Thymus (tissue), 11 donors: Measurements from ENCODE around the gene ENDOU. TPM values are rescaled to one million over a fixed set of nuclear protein-coding genes. Genes with fewer than 3 reads are reported as not detected.

ENCODE experiments used
- DNase-seq, 9 donors: peaks; one replicate each; pipeline ENCODE4 v3.0.0-alpha.2; 2013; ENCODE audit warnings: low spot score in 9 of 9, low read depth in 6 of 9, missing footprints in 1 of 9
- H3K27ac ChIP-seq, 2 donors: one replicate each; pipeline ENCODE4 v1.5.1; 2013; ENCODE audit warnings: control low read depth in 1 of 2, low read depth in 1 of 2, low read length in 1 of 2, mild to moderate bottlenecking in 1 of 2, moderate library complexity in 1 of 2
- H3K27me3 ChIP-seq, 2 donors: one replicate each; pipeline ENCODE4 v1.5.1; 2013; ENCODE audit warnings: low read length in 1 of 2; ENCODE audit not compliant: control insufficient read depth in 2 of 2, insufficient read depth in 1 of 2
- H3K36me3 ChIP-seq, 2 donors: one replicate each; pipeline ENCODE4 v1.5.1; 2013; ENCODE audit warnings: low read length in 1 of 2, mild to moderate bottlenecking in 1 of 2, moderate library complexity in 1 of 2; ENCODE audit not compliant: control insufficient read depth in 2 of 2, insufficient read depth in 2 of 2
- H3K4me1 ChIP-seq, 2 donors: one replicate each; pipeline ENCODE4 v1.5.1; 2013; ENCODE audit warnings: low read length in 2 of 2; ENCODE audit not compliant: control insufficient read depth in 2 of 2, insufficient read depth in 2 of 2
- H3K4me3 ChIP-seq, 2 donors: one replicate each; pipeline ENCODE4 v1.5.1; 2013; ENCODE audit warnings: low read length in 2 of 2, control low read depth in 1 of 2, mild to moderate bottlenecking in 1 of 2
- H3K9me3 ChIP-seq, 2 donors: one replicate each; pipeline ENCODE4 v1.5.1; 2013; ENCODE audit warnings: low read length in 1 of 2, mild to moderate bottlenecking in 1 of 2; ENCODE audit not compliant: control insufficient read depth in 2 of 2, insufficient read depth in 1 of 2
- WGBS: extraction: QIAGEN DNeasy Blood & Tissue Kit; methylation state at CpG from one replicate; pipeline ENCODE4 v1.1.7; 2013; 5-methylcytosine and 5-hydroxymethylcytosine counted together
- polyA plus RNA-seq: library from polyadenylated mRNA; stranded (reverse); fragments of 200-250 nt; gene quantifications from one replicate; pipeline ENCODE4 v1.2.3, GENCODE V29; 2013
- total RNA-seq: library from RNA; stranded (reverse); fragments of 120-200 nt; gene quantifications from one replicate; pipeline ENCODE4 v1.2.4, GENCODE V29; 2013
- donor health status: healthy.

The ENDOU gene
- total and polyA plus RNA-seq, 2 donors: 0.14 to 1.3 TPM

DNA sequence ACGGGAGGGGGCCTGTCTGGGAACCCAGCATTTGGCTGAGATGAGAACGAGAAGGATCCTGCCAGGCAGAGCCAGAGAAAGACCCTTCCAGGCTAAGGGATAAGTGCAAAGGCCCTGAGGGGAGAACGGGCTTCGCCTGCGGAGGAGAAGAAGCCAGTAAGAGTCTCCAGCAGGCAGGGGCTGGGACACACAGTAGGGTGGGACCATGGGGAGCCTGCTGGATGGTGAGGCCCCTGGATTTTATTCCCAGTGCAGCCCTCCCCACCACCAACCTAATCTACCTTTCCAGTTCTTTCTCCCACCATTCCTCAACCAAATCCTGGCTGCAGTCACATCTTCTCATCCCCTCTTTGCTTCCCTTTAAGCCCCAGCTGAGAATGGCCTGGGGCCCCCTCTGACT is 20.8 kb upstream of the ENDOU start:
- Histone ChIP-seq H3K9me3 (no peaks in the 10 kb centered on the region), H3K27ac (no peak overlapping the region), H3K27me3 (peaks cover 0 to 25% of the 10 kb centered on the region in 2 donors), H3K4me3 (no peak overlapping the region), H3K36me3 (no peaks in the 10 kb centered on the region), H3K4me1 (peaks cover 7 to 10% of the 10 kb centered on the region in 2 donors)
- 97% methylated on average over 5 of the region's 5 CpGs for WGBS
- no peak for DNase-seq

GRCh38 chr12:47745485-47746041 is 20.3 kb upstream of the ENDOU start:
- 96% methylated on average over 16 of the region's 16 CpGs for WGBS
- H3K9me3 ChIP-seq: no peaks in the 10 kb centered on the region
- H3K27me3 ChIP-seq: peaks cover 0 to 25% of the 10 kb centered on the region in 2 donors
- H3K27ac ChIP-seq: no peak overlapping the region
- H3K36me3 ChIP-seq: no peaks in the 10 kb centered on the region
- no peak for DNase-seq
- H3K4me3 ChIP-seq: no peak overlapping the region
- peaks cover 7 to 14% of the 10 kb centered on the region in 2 donors for H3K4me1 ChIP-seq

GRCh38 chr12:47744778-47745436 is 19.6 kb upstream of the ENDOU start:
- Histone ChIP-seq H3K27me3 (peaks cover 0 to 25% of the 10 kb centered on the region in 2 donors), H3K9me3 (no peaks in the 10 kb centered on the region), H3K36me3 (no peaks in the 10 kb centered on the region), H3K4me3 (no peak overlapping the region), H3K4me1 (peaks cover 7 to 16% of the 10 kb centered on the region in 2 donors), H3K27ac (no peak overlapping the region)
- no peak for DNase-seq
- 85% methylated on average over 8 of the region's 8 CpGs for WGBS

- Histone ChIP-seq H3K27ac (no peak overlapping the region), H3K4me1 (peaks cover 7 to 21% of the 10 kb centered on the region in 2 donors)
- WGBS: 53% methylated on average over 10 of the region's 10 CpGs
Measured at GRCh38 chr12:47744005-47744651, 18.8 kb upstream of the ENDOU start.

GRCh38 chr12:47743311-47743860 is 18.1 kb upstream of the ENDOU start:
- DNase-seq: no peak
- Histone ChIP-seq H3K36me3 (no peaks in the 10 kb centered on the region), H3K27me3 (peaks cover 0 to 22% of the 10 kb centered on the region in 2 donors), H3K4me1 (peaks cover 7 to 23% of the 10 kb centered on the region in 2 donors), H3K9me3 (no peaks in the 10 kb centered on the region), H3K27ac (no peak overlapping the region), H3K4me3 (no peak overlapping the region)
- WGBS: 96% methylated on average over 9 of the region's 9 CpGs

More at GRCh38 chr12:47744005-47744651, 18.8 kb upstream of the ENDOU start:
- peak in 4 of 9 donors; percentile 43 to 72 (median 58) for DNase-seq
- H3K9me3 ChIP-seq: no peaks in the 10 kb centered on the region
- H3K27me3 ChIP-seq: peaks cover 0 to 24% of the 10 kb centered on the region in 2 donors
- no peaks in the 10 kb centered on the region for H3K36me3 ChIP-seq
- no peak overlapping the region for H3K4me3 ChIP-seq

DNA sequence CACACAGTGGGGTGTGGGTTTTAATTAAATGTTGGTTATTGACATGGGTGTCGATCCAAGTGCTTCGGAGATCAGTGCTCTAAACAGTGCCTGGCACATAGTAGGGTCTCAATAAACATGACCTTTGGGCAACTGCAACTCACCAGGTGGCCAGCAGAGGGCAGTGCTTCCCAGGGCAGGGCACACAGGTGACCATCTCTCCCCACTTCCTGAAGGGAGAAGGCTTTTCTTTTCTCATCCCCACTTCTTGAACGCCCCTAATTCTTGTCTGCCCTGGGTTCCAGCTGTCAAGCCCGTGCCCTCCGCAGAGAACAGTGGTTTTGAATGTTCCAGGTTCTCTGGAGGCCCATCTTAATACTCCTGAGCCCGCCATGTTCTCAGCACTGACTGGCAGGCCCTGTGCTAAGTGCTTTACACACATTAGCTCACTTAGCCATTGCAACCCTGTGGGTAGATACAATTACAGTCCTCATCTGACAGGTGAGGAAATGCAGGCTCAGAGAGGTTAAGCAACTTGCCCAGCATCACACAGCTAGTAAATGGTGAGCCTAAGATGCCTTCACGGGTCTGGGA is 17.0 kb upstream of the ENDOU start:
- Histone ChIP-seq H3K9me3 (no peaks in the 10 kb centered on the region), H3K27ac (no peak overlapping the region), H3K4me1 (peaks cover 7 to 23% of the 10 kb centered on the region in 2 donors), H3K27me3 (peaks cover 0 to 19% of the 10 kb centered on the region in 2 donors), H3K36me3 (no peaks in the 10 kb centered on the region), H3K4me3 (no peak overlapping the region)
- DNase-seq: peak in 6 of 9 donors; percentile 39 to 70 (median 58)
- WGBS: 80% methylated on average over 7 of the region's 7 CpGs

DNA sequence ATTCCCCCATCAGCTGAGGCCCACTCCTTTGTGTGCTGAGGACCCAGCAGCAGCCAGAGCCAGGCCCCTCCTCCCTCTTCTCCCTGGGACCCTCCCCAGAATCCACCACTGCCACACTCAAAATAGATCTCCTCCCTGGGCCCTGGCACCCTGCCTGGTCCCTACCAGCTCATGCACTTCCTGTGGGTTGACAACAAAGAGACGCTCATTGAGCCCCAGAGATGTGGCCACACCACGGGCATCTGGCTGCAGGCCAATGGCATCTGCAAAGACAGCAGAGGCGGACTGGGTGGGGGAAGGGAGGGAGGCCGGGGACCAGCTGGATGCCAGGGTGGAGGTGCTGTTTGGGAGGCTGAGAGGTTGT is 16.0 kb upstream of the ENDOU start:
- Histone ChIP-seq H3K36me3 (no peaks in the 10 kb centered on the region), H3K4me3 (no peak overlapping the region), H3K27me3 (peaks cover 0 to 14% of the 10 kb centered on the region in 2 donors), H3K9me3 (no peaks in the 10 kb centered on the region), H3K4me1 (peaks cover 7 to 23% of the 10 kb centered on the region in 2 donors), H3K27ac (no peak overlapping the region)
- DNase-seq: peak in 1 of 9 donors; percentile 37
- WGBS: 2% methylated on average over 4 of the region's 4 CpGs

DNA sequence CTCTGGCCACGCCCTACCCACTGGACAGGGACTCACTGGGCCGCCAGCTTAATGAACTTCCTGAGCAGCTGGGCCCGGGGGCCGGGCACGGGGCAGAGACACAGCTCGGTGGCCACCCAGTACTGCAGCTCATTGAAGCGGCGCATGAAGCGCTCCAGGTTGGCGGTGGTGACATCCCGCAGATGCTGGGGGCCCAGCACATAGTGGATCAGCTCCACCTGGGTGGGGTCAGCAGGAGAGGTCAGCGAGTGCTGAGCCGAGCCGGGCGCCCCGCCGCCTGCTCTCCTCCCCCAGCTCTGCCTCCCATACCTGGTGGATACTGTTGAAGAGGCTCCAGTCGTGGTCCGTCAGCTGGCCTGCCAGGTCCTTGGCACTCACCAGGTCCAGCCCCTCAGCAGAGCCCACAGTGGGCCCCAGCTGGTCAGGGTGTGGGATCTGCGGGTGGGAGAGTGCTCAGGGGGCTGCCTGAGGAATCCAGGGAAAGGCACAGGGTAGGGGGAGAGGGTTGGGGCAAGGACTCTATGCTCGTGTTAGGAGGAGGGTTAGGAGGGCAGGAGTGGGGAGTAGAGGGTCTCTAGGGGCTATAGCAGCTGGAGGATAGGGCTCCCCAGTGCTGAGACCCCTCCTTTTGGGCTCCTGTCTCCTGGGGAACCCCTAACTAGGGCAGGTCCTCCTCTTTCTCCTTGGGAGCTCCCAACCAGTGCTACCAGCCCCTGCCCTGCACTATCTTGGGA is 15.5 kb upstream of the ENDOU start:
- Histone ChIP-seq H3K4me1 (peaks cover 7 to 23% of the 10 kb centered on the region in 2 donors), H3K4me3 (no peak overlapping the region), H3K36me3 (no peaks in the 10 kb centered on the region), H3K9me3 (no peaks in the 10 kb centered on the region), H3K27me3 (peaks cover 0 to 11% of the 10 kb centered on the region in 2 donors), H3K27ac (no peak overlapping the region)
- WGBS: 67% methylated on average over 21 of the region's 21 CpGs
- DNase-seq: no peak
